Testis (tissue), 3 donors: Measurements from ENCODE around the gene R3HDM2. TPM values are rescaled to one million over a fixed set of nuclear protein-coding genes. Genes with fewer than 3 reads are reported as not detected.

ENCODE experiments used
- DNase-seq: peaks from one replicate; pipeline ENCODE4 v3.0.0-alpha.2; 2019
- H3K27ac ChIP-seq, 2 donors: fragments of 200-600 bp; sonication (generic); one replicate each; pipeline ENCODE4 v1.5.1; 2019
- H3K27me3 ChIP-seq: fragments of 200-600 bp; sonication (generic); one replicate; pipeline ENCODE4 v1.5.1; 2019
- H3K36me3 ChIP-seq: fragments of 200-600 bp; sonication (generic); one replicate; pipeline ENCODE4 v1.5.1; 2017; ENCODE audit warnings: low read depth; ENCODE audit errors: missing control alignments
- H3K4me1 ChIP-seq: fragments of 200-600 bp; sonication (generic); one replicate; pipeline ENCODE4 v1.5.1; 2019
- H3K4me3 ChIP-seq, 2 donors: fragments of 200-600 bp; sonication (generic); one replicate each; pipeline ENCODE4 v1.5.1; 2017 to 2019
- H3K9me3 ChIP-seq: fragments of 200-600 bp; sonication (generic); one replicate; pipeline ENCODE4 v1.5.1; 2017
- POLR2A ChIP-seq: fragments of 450-650 bp; IDR thresholded peaks from one replicate; pipeline ENCODE4 v1.6.1; 2017; ENCODE audit warnings: antibody characterized with exemption, mild to moderate bottlenecking, moderate library complexity
- WGBS, 2 donors: methylation state at CpG; one replicate each; pipeline ENCODE4 v1.1.5; 2018; 5-methylcytosine and 5-hydroxymethylcytosine counted together
- intact Hi-C: fragments of 100-400 bp; cut with DNase I; formaldehyde crosslinking; loops from one replicate; pipeline ENCODE4 v1.15.1; 2023; ENCODE audit warnings: low total_unique reads
- polyA plus RNA-seq: library from polyadenylated mRNA; stranded (reverse); fragments of 350-450 nt; fragmentation: Illumina TruSeq; extraction: RNeasy Lipid Tissue Mini Kit (QIAGEN cat#74804); gene quantifications from one replicate; pipeline ENCODE4 v1.2.3, GENCODE V29; 2014; ENCODE audit warnings: low read depth, low replicate concordance; ENCODE audit not compliant: insufficient read depth
- total RNA-seq, 2 donors: library from RNA; depleted of rRNA; stranded (reverse); fragments of >200 nt; gene quantifications; one replicate each; pipeline ENCODE4 v1.2.3, GENCODE V29; 2016
- TF ChIP-seq, protein P1 (sequence below), 3 experiments: fragments of 450-650 bp in 2 of 3; fragments of 200-600 bp in 1 of 3; sonication (generic) in 1 of 3; IDR thresholded peaks; one replicate each; pipeline ENCODE4 v1.5.1; 2016 to 2019; ENCODE audit warnings: antibody characterized with exemption in 3 of 3, mild to moderate bottlenecking in 2 of 3, moderate library complexity in 1 of 3

Gene R3HDM2
- total and polyA plus RNA-seq, 3 donors from 2014 or later = 54.6 to 93.9 (median 92.0) TPM

DNA sequence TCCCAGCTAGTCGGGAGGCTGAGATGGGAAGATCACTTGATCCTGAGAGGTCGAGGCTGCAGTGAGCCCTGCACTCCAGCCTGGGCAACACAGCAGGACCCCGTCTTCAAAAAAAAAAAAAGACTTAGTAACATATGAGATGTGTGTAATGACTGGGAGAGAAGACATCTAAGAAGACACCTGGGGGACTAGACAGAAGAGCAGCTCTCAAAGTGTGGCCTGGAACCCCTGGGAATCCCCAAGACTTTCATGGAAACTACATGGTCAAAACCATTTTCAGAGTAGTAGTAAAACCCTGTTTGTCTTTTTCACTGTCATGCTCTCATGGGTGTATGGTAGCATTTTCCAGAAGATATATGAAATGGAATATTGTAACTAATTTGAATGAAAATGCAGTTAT is 45.3 kb downstream of the R3HDM2 start:
- Histone ChIP-seq H3K36me3 (no peaks in the 10 kb centered on the region), H3K27ac (no peak overlapping the region), H3K9me3 (no peaks in the 10 kb centered on the region), H3K4me3 (no peak overlapping the region), H3K27me3 (no peaks in the 10 kb centered on the region), H3K4me1 (peaks cover 20% of the 10 kb centered on the region)
- TF ChIP-seq, protein P1, sequence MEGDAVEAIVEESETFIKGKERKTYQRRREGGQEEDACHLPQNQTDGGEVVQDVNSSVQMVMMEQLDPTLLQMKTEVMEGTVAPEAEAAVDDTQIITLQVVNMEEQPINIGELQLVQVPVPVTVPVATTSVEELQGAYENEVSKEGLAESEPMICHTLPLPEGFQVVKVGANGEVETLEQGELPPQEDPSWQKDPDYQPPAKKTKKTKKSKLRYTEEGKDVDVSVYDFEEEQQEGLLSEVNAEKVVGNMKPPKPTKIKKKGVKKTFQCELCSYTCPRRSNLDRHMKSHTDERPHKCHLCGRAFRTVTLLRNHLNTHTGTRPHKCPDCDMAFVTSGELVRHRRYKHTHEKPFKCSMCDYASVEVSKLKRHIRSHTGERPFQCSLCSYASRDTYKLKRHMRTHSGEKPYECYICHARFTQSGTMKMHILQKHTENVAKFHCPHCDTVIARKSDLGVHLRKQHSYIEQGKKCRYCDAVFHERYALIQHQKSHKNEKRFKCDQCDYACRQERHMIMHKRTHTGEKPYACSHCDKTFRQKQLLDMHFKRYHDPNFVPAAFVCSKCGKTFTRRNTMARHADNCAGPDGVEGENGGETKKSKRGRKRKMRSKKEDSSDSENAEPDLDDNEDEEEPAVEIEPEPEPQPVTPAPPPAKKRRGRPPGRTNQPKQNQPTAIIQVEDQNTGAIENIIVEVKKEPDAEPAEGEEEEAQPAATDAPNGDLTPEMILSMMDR (IDR thresholded peaks at IDR 0.05) = no peak
- no peak for TF ChIP-seq POLR2A
- DNase-seq = no peak
- 90 to 95% methylated on average over 3 of the region's 3 CpGs for WGBS, 2 donors
- intact Hi-C loops = no loop called here

DNA sequence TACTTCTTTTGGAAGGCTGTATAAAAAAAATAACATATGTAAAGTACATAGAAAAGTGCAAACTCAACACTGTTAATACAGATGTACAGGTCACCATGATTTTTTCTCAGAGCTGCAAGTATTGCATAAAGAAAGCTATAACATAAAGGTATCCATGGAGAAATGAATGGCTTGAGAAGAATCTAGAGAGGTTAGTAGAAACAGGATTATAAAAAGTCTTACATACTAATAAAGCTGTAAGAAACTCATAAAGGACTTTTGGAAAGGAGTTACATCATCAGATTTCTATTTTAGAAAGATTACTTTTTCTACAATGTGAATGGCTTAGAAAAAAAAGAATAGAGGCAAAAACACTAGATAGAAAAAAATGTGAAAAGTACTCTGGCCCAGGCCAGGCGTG is 46.4 kb downstream of the R3HDM2 start:
- Histone ChIP-seq H3K36me3 (no peaks in the 10 kb centered on the region), H3K4me3 (no peak overlapping the region), H3K27ac (peak overlapping the region in 1 of 2 donors; percentile 33), H3K4me1 (peaks cover 16% of the 10 kb centered on the region), H3K9me3 (no peaks in the 10 kb centered on the region), H3K27me3 (no peaks in the 10 kb centered on the region)
- TF ChIP-seq, protein P1 (IDR thresholded peaks at IDR 0.05) = no peak
- no peak for TF ChIP-seq POLR2A
- intact Hi-C loops = no loop called here
- DNase-seq = no peak
- 64 to 86% methylated on average over 1 of the region's 1 CpG for WGBS, 2 donors

DNA sequence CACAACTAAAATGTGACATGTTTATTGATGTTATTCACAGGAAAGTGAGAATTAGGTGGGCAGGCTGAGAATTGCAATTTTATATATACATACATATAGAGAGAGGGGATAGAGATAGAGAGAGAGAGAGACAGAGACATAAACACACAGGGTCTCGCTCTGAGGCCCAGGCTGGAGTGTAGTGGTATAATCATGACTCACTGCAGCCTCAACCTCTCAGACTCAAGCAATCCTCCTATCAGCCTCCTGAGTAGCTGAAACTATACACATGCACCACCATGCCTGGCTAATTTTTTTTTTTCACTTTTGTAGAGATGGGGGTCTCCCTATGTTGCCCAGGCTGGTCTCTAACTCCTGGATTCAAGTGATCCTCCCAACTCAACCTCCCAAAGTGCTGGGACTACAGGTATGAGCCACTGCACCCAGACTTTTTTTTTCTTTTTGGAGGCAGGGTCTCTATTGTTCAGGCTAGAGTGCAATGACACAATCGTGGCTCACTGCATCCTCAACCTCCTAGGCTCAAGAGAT is 49.1 kb downstream of the R3HDM2 start:
- intact Hi-C loops = no loop called here
- TF ChIP-seq, protein P1 (IDR thresholded peaks at IDR 0.05) = no peak
- no peak for TF ChIP-seq POLR2A
- no peak overlapping the region for H3K4me3 ChIP-seq
- 88 to 98% methylated on average over 2 of the region's 2 CpGs for WGBS, 2 donors
- H3K9me3 ChIP-seq = no peaks in the 10 kb centered on the region
- no peak for DNase-seq
- H3K27me3 ChIP-seq = no peaks in the 10 kb centered on the region
- H3K36me3 ChIP-seq = no peaks in the 10 kb centered on the region
- H3K4me1 ChIP-seq = no peaks in the 10 kb centered on the region
- H3K27ac ChIP-seq = no peak overlapping the region

DNA sequence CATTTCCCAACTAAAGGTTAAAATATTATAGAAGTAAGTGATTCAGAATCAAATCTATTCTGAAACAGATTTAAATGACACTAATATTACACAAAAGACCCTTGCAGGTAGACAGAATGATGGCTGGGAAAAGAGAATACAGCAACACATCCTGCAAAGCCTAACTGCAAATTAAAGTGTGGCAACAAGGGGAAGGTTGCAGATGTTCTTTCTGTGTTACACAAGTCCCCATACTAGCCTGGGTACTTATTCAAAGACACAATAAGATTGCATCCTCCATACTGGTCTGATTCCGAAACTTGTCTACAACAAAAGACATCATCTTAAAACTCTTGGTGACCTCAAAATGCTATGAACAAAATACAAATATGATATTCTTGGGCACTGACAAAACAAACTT is 50.5 kb downstream of the R3HDM2 start:
- H3K36me3 ChIP-seq = no peaks in the 10 kb centered on the region
- 97 to 100% methylated on average over 1 of the region's 1 CpG for WGBS, 2 donors
- no peak overlapping the region for H3K4me3 ChIP-seq
- no peaks in the 10 kb centered on the region for H3K4me1 ChIP-seq
- no peaks in the 10 kb centered on the region for H3K9me3 ChIP-seq
- intact Hi-C loops = no loop called here
- DNase-seq = no peak
- no peak for TF ChIP-seq POLR2A
- H3K27me3 ChIP-seq = no peaks in the 10 kb centered on the region
- no peak overlapping the region for H3K27ac ChIP-seq

DNA sequence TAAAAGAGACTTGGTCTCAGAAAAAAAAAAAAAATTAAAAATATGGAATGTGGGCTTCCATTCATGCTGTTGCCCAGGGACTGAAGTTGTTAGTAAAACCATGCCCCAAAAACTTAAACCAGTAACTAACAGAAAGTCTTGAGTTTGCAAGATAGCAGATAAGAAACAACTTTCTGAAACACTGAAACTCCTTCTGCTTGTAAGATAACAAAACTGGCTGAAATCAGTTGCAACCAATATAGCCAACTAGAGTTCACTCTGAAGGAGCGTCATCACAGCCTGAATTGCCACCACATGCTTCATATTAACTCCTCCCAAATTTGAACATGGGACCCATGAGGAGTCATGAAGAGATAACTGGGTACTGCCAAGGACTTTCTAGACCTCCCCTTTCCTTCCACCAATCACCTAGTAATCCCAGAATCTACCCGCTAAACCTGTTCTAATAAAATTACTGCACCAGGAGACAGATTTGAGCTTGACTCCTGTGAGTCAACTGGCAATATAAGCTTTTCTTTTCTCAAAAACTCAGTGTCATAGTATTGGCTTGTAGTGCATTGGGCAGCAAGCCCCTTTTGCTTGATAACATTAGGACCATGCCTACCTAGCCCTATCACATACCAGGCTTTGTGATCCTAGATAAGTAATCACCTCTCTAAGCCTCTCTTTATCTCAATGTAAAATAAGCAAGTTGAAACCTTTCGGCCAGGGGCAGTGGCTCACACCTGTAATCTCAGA is 53.6 kb downstream of the R3HDM2 start:
- H3K36me3 ChIP-seq = no peaks in the 10 kb centered on the region
- WGBS, 2 donors = 64 to 87% methylated on average over 3 of the region's 3 CpGs
- H3K27me3 ChIP-seq = no peaks in the 10 kb centered on the region
- no peak overlapping the region for H3K4me3 ChIP-seq
- H3K9me3 ChIP-seq = no peaks in the 10 kb centered on the region
- peaks cover 1% of the 10 kb centered on the region for H3K4me1 ChIP-seq
- no peak for DNase-seq
- H3K27ac ChIP-seq = peak overlapping the region; percentile 1 to 41
- TF ChIP-seq, protein P1 (IDR thresholded peaks at IDR 0.05) = no peak
- TF ChIP-seq POLR2A = no peak
- intact Hi-C loops = no loop called here
